HG03520 (cell line): Measurements from ENCODE around the gene IAPP.
"Not testable (repeated sequence)": the region's sequence is repeated elsewhere in the genome, so short reads cannot be mapped to it uniquely, and the experiment has no call there.

ENCODE experiments used
- ATAC-seq: cut with Tn5 transposase; IDR thresholded peaks from one replicate; pipeline ENCODE4 v1.9.1; 2021; ENCODE audit warnings: mild to moderate bottlenecking, moderate library complexity; ENCODE audit not compliant: unreplicated experiment

The IAPP gene

DNA sequence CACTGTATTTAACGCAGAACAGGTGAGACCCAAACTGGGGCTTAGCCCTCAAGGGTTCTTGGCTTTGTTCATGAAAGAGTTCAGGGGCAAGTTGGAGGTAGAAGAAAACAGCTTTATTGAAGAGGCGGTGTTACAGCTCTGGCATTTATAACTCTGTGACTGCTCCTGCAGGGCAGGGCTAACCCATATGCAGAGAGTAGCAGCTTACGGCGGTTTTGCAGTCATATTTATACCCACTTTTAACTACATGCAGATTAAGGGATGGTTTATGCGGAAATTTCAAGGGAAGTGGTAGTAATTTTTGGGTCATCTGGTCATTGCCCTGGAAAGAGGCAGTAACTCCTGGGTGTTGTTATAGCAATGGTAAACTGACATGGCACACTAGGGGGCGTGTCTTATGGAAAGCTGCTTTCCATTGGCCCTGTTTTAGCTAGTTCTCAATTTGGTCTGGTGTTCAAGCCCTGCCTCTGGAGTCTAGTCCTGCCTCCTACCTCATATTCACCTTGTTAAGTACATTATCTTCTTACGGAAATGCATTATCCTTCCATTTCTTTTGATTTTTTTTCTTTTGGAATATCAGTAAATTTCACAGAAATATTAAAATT lies 1.8 kb upstream of the IAPP start:
- ATAC-seq = no peak

DNA sequence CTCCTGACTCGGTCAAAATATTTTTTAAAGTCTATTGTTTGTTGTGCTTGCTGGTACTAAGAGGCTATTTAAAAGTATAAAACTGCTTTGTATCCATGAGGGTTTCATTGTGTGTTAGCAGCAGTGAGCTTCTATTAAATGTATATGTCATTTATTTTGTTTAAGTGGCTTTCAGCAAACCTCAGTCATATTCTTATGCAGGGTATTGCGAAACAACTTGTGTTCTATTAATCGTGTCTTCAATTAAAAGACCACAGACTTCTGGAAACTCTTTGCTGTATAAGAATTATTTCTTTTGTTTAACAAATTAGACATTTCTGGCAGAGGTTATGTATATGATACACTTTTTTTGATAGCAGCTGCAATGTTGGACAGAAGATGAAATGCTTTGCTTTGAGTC lies 6.5 kb downstream of the IAPP start:
- ATAC-seq = no peak

DNA sequence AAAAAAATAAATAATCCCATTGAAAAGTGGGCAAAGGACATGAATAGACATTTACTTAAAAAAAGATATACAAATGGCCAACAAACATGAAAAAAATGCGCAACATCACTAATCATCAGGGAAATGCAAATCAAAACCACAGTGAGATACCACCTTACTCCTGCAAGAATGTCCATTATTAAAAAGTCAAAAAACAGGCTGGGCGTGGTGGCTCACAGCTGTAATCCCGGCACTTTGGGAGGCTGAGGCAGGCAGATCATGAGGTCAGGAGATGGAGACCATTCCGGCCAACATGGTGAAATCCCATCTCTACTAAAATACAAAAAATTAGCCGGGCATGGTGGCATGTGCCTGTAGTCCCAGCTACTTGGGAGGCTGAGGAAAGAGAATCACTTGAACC lies 8.6 kb downstream of the IAPP start:
- ATAC-seq = not testable (repeated sequence)

DNA sequence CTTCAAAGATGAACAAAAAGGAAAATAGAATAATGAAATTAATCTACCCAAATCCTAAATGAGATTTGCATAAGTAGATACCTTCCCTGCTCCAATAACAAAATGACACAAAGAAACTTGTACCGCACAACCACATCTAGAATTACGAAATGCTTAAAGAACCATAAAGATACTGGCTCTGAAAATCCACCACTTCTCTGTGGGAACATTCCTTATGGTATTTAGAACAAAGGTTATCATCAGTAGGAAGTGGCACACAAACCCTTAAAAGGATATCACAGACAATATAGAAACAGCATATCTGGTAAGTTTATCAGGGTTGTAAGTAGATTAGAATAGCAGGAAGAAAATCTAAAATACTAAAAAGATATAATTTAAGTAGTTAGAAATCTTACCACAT lies 11.6 kb downstream of the IAPP start:
- ATAC-seq = no peak

DNA sequence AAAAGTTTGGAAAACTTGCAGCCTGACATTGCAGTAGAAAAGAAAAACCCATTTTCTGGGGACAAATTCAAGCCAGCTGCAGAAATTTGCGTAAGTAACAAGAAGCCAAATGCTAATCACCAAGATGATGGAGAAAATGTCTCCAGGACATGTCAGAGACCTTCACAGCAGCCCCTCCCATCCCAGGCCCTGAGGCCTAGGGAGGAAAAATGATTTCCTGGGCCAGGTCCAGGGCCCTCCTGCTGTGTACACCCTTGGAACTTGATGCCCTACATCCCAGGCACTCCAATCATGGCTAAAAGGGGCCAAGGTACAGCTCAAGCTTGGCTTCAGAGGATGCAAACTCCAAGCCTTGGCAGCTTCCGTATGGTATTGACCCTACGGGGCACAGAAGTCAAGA lies 14.5 kb downstream of the IAPP start:
- no peak for ATAC-seq

DNA sequence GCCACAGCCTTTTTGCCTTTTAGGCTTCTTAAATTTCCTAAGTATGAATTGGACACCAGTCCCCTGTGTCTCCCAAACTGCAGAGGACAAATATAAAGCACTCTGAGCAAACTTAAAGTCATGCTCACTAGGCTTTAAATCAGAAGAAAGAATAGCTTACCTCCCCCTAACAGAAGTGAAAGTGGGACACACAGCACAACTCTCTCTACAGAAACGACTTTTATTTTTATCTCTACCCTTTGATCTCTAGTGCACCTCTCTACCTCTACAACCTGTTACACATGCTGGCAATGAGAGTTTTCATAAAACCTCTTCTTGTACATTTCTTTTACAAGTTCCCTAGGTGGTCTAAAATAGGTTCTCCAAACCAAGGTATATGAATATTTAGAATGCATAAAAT lies 19.7 kb downstream of the IAPP start:
- ATAC-seq = no peak

DNA sequence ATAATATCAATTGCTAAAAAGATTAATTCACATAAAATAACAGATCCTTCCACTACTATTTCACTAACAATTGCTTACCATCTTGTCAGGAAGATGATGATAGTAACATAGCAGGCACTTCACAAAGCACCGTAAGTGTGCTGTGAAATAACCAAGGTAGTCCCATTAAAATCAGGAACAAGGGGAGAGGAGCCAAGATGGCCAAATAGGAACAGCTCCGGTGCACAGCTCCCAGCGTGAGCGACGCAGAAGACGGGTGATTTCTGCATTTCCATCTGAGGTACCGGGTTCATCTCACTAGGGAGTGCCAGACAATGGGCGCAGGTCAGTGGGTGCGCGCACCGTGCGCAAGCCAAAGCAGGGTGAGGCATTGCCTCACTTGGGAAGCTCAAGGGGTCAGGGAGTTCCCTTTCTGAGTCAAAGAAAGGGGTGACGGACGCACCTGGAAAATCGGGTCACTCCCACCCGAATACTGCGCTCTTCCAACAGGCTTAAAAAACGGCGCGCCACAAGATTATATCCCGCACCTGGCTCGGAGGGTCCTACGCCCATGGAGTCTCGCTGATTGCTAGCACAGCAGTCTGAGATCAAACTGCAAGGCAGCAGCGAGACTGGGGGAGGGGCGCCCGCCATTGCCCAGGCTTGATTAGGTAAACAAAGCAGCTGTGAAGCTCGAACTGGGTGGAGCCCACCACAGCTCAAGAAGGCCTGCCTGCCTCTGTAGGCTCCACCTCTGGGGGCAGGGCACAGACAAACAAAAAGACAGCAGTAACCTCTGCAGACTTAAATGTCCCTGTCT lies 22.3 kb downstream of the IAPP start:
- ATAC-seq = not testable (repeated sequence)

DNA sequence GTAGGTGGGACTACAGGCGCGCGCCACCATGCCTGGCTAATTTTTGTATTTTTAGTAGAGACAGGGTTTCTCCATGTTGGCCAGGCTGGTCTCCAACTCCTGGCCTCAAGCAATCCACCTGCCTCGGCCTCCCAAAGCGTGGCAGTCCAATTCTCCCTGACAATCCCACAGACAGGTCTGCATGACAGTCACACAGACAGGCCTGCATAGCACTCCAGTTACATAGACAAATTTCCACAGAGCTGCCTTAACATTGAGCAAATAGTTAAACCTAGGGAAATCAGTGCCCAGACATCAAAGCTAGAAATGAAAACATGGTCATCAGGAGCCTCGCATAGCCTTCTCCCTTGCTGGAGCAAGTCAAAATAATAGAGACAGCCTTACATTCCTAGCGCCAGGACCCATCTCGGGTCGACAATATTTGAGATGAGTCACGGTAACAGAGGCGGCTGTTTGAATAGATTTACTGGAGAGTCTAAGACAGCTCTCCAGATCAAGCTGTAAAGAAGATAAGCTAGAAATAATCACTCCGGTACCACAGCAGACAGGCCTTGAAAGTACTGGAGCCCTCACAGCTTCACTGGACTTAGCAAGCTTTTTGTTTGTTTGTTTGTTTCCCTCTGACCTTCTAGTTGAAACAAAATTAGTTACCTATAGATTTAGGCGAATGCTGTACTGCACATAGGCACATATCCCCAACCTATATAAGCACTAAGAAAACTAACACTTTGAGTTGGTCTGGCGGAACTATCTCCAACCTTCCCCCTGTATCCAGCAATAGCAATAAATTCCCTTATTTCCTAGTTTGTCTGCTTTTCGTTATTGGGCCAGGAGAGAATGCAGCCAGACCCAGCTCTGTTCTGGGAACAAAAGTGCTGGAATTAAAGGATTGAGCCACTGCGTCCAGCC lies 40.9 kb downstream of the IAPP start:
- no peak for ATAC-seq

DNA sequence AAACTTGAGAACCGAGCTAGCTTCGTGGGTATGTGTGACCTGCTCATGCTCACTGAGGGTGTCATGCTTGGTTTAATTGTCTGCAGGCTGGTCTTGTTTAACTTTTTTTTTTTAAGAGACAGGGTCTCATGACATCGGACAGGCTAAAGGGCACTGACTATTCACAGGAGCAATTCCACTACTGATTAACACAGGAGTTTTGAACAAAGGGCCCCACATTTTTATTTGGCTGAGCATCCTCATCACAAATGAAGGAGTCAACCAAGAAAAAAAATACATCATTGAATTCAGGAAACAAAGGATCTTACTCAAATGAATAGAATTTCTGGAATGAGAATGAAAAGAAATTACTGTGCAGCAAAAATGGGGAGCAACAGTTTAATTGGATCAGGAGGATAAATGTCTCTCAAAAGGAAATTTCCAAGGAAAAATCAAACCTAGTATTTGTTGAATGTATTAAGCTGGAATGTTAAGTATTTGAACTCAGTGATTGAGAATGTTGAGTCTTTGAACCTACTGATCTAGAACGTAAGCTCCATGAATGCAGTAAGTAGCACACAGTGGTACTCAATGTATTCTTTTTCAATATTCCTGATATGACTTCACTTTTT lies 43.9 kb downstream of the IAPP start:
- no peak for ATAC-seq

DNA sequence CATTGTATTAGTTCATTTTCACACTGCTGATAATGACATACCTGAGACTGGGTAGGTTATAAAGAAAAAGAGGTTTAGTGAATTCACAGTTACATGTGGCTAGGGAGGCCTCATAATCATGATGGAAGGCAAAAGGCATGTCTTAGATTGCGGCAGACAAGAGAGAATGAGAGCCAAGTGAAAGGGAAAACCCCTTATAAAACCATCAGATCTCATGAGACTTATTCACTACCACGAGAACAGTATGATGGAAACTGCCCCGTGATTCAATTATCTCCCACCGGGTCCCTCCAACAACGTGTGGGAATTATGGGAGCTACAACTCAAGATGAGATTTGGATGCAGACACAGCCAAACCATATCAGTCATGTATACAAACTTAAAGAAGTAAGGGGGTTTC lies 45.7 kb downstream of the IAPP start:
- not testable (repeated sequence) for ATAC-seq

DNA sequence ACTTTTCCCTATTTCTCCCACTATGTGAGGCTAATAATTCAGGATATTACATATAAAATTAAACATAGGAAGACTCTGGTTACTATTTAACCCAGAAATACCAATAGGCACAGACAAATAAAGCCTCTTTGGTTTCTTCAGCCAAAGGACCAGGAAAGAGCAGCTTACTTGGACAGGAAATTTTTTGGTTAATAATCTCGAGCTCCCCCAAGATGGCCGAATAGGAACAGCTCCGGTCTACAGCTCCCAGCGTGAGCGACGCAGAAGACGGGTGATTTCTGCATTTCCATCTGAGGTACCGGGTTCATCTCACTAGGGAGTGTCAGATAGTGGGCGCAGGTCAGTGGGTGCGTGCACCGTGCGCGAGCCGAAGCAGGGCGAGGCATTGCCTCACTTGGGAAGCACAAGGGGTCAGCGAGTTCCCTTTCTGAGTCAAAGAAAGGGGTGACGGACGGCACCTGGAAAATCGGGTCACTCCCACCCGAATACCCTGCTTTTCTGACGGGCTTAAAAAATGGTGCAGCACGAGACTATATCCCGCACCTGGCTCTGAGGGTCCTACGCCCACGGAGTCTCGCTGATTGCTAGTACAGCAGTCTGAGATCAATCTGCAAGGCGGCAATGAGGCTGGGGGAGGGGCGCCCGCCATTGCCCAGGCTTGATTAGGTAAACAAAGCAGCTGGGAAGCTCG lies 46.5 kb downstream of the IAPP start:
- not testable (repeated sequence) for ATAC-seq

DNA sequence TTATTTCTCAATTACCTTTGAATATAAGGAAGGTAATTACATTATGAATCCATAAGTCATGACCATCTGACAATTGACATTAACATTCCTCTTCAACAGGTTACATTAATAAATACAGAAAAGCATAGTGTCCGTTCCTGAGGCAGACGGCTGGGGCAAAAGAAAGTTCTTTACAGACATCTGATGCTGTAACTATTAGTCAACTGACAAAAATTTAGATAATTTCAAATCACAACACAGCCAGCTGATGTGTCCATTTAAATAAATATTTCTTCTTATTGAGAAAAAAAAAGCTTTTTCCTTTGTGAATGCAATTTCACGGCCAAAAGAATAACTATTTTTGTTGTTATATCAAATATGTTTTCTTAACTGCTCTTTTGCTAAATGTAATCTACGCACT lies 55.5 kb downstream of the IAPP start:
- ATAC-seq = no peak
